Stimulated activated CD8-positive, alpha-beta memory T cell treated with anti-CD3 and anti-CD28 coated beads, Interleukin-7, amount 100 ng/mL, for 48 hours (primary cell): Measurements from ENCODE around the gene OTUB1.

Experiments
- DNase-seq, 2 donors: peaks; one replicate each; pipeline ENCODE4 v3.0.0-alpha.2; 2020; ENCODE audit warnings: low read depth in 1 of 2; ENCODE audit errors: extremely low read depth in 1 of 2

The OTUB1 gene

DNA sequence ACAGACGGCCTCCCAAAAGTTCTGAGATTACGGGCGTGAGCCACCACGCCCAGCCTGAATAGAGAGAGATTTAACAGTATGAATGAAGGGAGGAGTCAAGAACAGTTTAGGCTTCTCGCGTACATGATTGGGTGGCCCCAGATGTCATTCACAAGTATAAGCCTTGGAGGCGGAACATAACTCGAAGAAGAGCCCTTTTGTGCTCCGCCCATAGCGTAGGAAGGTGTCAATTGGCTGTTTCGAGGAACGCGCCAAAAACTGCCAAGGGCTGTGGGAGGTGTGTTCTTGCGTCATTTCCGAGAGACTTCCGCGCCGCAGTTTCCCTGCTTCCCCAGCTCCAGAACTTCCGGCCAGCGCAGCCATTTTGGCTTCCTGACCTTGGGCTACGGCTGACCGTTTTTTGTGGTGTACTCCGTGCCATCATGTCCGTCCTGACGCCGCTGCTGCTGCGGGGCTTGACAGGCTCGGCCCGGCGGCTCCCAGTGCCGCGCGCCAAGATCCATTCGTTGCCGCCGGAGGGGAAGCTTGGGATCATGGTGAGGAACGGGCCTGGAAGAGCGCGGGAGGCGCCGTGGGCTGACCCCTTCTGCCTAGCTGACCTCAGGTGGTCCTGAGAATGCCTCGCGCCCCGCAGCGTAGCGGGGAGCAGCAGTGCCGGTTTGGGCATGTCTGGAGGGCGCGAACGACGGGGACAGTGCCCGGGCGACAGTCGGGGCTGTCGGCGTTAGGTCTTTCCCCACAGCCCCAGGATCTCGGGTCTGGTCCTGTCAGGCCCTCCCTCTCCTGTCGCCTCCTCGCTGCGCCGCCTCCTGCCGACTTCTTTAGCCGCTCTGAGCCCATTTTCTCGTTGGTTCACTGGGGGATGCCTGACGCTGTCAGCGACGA lies 11.7 kb upstream of the OTUB1 start, which contains the start of gene COX8A:
Gene COX8A (plus strand): TSS at position 362 of the 885 bp plus-strand sequence. CDS start 61 bp downstream, at position 423.
- DNase-seq: peak; percentile 81 to 97

DNA sequence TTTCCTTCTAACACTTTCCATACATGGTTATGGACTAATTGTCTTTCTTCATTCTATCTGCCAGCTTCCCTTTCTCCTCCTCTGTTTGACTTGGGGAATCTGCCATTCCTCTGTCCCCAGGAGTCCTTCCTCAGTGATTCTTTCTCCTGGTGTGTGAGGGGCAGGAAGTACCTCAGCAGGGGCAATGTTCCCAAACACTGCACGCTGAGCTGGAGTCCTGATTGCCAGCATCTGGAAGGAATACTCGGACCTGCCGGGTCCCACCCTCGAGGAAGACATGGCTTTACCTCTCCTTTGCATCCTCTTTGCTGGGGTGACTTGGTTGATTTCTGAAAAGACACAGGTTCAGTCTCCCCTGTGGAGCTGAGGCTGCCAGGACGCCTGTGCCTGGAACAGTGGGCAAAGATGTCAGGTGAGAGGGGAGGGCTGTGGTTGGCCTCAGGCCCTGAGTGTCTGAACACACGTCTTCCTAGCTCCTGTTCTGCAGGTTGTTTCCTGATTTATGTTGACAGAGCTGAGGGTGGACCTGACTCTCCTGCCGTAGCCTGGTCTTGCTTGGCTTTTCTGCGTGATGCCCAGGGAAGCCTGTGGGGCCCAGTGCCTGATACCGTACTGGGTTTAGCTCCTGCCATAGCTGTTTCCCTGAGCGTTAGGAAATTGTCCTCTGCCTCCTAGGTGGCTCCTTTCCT lies 7.5 kb upstream of the OTUB1 start:
- no peak for DNase-seq

DNA sequence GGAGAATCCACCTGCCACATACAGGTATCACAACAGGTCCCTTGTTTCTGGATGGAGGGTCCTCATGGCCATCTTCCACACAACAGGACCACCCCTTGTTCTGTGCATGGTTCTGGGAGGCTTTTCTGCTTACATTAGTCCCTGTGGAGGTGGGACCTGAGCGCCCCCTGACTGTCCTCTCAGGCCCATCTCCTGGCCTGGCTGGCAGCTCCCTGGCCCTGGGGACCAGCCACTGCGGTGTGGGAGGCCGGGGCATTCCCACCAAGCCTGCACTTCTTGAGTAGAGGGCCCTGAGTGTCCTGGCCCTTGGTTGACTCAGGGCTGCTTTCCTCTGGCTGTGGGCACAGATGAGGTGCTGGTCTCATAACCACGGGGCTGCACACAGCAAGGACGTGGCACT lies 6.8 kb upstream of the OTUB1 start:
- no peak for DNase-seq

DNA sequence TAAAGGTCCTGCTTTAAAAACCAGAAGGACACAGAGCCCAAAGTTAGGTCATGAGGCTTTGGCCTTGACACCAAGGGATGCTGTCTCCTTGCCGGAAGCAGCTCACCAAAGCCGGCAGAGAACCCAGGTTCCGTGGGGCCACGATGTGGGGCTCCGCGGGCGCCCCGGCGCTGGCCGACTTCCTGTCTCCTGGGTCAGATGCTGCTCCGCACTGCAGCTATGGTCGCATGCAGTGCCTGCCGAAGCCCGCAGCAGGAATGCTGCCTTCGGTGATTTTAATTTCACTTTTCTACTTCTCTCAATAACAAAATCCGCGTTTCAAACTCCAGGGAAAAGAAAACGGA lies 454 bp upstream of the OTUB1 start:
- DNase-seq: peak in 1 of 2 donors; percentile 59

DNA sequence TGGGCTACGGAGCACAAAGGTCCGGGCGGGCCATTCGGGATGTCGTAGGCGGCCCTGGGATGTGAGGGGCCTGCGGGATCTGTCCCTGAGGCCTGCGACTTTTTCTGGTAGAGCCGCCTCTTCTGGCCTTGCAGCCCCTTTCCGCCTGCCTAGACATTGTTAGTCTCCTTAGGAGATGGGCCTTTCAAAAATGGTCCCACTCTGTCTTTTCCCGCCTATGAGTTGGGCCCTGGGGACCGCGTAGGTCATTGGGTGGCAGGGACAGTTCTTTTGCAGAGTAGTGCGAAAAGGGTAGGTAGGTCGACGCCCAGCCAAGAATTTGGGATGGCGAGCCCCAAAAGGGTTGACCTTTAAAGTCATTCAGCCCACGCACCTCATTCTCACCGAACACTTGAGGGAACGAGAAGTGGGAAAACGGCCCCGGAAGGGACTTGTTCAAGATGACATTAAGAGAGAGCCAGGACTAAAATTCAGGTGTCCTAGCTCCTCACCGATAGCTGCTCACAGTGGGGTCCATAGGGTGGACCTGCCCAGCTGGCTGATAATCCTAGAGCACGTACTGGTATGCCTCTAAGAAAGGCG lies 785 bp downstream of the OTUB1 start:
- no peak for DNase-seq

DNA sequence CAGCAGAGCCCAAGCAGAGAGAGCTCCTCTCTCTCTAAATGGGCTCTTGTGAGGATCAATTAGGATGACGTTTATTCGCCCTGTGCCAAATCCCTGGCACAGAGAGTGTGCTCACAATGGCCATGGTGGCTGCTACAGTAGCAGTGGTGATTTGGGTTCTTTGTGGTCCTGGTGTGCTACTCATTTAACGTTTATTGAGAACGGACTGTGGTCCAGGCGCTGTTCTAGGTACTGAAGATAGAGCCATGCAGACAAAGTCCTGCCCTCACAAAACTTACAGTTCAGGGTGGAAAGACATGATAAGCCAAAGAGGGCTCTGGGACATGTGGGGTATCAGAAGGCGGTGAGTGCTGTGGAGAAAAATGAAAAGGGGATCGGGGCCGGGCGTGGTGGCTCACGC lies 5.3 kb downstream of the OTUB1 start:
- DNase-seq: no peak

DNA sequence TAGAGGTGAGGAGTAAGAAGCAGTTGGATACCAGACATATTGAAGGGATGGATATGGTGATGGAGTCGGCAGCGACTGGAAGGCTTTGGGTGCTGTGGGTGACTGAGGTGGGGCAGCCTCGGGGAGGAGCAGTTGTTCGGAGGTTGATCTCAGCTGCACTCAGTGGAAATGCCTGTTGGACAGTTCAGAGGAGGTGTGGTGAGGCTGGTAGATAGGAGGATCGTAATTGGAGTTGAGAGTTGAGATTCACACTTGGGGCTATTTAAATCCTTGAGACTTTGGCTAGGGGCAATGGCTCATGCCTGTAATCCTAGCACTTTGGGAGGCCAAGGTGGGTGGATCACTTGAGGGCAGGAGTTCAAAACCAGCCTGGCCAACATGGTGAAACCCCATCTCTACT lies 6.9 kb downstream of the OTUB1 start:
- no peak for DNase-seq

DNA sequence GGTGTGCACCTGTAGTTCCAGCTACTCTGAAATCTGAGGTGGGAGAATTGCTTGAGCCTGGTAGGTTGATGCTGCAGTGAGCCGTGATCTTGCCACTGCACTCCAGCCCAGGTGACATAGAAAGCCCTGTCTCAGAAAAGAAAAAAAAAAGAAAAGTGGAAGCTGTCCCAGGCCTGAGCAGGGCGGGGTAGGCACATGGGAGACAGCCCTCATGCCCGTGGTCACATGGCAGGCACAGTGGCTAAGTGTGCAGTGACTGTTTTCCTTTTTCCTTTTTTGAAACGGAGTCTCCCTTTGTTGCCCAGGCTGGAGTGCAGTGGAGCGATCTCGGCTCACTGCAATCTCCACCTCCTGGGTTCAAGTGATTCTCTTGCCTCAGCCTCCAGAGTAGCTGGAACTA lies 7.8 kb downstream of the OTUB1 start:
- DNase-seq: no peak

DNA sequence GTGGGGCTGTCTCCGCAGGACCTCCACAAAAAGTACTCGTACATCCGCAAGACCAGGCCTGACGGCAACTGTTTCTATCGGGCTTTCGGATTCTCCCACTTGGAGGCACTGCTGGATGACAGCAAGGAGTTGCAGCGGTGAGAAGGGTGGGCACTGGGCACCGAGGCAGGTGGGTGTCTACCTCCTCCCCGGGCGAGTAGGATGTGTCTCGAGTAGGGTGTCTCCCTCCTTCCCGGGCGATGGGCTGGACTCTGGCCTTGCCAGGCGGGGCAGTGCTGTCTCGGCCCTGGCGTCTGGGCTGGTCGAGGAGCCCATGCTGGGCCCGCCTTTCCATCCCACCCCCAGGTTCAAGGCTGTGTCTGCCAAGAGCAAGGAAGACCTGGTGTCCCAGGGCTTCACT lies 10.3 kb downstream of the OTUB1 start:
- no peak for DNase-seq

DNA sequence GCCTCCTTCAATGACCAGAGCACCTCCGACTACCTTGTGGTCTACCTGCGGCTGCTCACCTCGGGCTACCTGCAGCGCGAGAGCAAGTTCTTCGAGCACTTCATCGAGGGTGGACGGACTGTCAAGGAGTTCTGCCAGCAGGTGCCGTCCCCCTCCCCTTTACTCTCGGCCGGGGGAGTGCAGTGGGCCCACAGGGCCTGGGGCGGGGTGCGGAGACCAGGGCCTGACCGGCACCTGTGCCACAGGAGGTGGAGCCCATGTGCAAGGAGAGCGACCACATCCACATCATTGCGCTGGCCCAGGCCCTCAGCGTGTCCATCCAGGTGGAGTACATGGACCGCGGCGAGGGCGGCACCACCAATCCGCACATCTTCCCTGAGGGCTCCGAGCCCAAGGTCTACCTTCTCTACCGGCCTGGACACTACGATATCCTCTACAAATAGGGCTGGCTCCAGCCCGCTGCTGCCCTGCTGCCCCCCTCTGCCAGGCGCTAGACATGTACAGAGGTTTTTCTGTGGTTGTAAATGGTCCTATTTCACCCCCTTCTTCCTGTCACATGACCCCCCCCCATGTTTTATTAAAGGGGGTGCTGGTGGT lies 11.0 kb downstream of the OTUB1 start:
- DNase-seq: no peak

DNA sequence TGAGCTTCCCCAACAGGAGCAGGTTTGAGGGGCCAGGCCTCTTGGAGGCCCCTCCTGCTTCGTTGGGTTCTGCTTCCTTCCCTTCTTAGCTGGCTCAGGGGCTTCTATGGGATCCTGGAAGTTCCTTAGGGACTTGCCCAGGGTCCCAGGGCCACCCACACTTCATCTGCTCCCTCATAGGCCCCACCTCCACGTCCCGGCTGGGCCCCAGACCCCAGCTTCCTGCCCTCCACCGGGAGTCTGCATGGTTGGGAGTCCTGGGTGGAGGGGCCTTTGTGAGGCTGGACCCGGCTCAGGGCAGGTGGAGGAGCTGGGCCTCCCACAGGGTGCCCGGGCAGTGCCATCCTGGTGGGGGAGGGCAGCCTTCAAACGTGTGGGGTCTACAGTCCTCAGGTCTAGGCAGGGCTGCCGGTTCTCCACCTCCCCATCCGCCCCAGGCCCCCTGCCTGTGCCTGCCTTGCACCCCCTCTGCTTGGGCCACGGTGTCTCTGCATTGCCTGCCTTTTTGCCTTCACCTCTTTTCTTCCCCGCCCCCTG lies 11.6 kb downstream of the OTUB1 start:
- no peak for DNase-seq

DNA sequence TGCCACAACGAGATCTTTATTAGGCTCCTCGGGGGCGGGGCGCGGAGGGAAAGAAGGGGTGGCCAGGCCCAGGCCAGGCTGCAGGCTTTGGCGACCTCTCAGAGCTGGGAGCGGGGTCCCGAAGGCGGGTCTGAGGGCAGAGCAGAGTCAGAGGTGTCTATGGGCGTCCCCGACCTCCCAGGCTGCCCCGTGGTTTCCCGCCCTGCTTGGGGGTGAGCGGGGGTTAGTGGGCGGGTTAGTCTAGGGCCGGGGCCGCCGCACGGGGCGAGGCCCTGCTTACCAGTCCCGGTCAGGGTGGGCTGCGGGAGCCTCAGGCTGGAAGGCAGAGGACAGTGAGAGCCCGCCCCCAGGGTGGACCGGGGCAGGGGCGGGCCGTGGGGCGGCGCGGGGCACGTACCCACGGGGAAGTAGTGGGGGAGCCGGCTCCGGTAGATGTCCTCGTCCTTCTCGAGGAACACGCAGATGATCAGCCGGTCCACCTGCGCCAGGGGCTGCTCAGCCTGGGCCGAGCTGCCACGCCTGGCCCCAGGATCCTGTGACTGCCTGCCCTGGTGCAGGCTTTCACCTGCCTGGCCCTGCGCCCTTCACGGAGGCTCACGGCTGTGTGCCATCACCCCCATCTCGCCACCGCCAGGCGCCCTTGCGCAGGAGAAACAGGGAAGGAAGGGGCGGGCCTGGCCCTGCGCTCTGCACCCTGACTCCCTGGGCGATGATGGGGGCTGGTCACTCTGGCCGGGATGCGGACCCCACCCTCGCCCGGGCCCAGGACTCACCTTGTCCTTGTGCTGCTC lies 12.5 kb downstream of the OTUB1 start:
- no peak for DNase-seq

DNA sequence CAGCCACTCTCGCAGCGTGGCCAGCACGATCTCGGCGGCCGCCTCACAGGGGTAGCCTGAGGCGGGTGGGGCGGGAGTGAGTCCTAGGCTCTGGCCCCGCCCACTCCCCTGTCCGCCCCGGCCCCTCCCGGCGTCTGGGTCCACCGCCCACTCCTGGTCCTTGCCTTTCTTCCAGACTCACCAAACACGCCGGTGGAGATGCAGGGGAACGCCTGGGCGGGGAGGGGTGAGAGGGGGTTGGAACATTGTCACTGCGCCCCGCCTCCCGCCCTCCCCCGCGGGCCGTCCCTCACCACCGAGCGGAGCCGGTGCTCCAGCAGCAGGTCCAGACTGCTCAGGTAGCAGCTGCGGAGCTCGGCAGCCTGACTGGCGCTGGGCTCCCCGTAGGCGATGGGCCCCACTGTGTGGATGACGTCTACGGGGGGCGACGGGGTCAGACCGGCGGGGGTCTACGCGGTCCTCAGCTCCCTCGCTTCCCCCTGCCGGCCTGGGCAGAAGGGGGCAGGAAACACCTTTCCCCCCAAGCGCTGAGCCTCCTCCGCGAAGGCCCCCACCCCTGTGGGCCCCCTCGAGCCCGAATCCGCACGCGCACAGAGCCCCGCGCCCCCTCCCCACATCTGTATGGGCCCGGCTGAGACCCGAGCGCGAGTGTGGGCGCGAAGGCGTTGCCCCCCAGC lies 13.2 kb downstream of the OTUB1 start:
- DNase-seq: peak in 1 of 2 donors; percentile 42

DNA sequence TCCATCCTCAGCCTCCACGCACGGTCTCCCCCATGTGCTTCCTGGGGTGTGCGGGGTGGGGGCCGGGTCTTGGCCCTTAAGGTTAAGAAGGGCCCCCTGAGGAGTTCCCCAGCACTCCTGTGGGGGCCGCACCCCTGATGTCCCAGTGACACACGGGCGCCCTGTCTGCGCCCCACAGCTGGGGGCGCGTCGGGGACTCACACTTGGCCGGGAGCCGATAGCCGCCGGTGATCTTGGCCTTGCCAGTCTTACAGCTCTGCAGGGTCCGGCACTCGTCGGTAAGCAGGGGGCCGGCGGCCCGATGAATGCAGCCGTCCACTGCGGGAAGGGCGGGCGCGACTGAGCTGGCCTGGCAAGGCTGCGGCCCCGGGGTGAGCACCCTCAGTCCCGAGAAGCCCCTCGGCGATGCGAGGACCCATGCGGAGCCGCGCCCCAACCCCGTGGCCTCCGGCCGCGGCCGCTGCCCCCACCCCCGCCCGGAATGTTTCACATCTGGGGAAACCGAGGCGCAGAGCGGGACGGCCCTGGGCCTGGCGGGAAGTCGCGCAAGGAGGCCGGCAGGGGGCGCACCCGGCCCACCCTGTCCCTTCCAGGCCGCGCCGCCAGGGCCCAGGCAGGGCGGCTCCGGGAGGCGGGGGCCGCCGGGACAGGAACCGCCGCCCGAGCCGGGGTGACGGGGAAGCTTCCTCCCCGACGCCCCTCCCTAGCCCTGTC lies 13.9 kb downstream of the OTUB1 start:
- DNase-seq: peak; percentile 39 to 57

DNA sequence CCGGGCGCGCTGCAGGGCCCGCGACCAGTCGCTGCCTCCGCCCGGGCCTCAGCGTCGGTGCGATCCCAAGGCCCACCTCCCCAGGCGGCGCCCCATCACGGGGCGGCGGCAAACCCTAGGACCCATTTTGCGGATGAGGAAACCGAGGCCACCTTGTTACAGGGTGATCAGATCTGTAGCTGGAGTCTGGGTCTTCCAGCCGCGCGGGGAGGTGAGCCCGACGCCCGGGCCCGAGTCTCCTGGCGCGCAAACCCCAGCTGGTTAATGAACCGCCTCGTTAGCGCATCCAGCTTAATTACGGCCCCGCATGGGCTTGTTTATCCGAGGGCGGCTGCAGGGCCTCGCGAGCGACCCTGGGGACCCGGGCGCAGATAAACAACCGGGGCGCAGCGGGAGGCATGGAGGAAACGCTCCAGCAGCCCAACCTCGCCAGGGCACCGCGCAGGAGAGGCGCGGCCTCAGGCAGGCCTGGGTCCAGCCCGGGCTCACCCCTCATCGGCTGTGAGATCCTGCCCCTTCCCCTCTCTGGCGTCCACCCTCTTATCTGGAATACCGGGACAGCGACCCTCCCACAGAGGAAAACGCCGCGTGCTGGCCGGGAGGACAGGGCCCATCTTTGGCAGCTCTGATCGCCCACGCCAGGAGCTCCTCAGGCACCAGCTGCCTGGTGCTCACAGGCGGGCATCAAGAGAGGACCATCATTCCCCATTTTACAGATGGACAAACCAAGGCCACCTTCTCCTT lies 14.7 kb downstream of the OTUB1 start:
- DNase-seq: no peak

DNA sequence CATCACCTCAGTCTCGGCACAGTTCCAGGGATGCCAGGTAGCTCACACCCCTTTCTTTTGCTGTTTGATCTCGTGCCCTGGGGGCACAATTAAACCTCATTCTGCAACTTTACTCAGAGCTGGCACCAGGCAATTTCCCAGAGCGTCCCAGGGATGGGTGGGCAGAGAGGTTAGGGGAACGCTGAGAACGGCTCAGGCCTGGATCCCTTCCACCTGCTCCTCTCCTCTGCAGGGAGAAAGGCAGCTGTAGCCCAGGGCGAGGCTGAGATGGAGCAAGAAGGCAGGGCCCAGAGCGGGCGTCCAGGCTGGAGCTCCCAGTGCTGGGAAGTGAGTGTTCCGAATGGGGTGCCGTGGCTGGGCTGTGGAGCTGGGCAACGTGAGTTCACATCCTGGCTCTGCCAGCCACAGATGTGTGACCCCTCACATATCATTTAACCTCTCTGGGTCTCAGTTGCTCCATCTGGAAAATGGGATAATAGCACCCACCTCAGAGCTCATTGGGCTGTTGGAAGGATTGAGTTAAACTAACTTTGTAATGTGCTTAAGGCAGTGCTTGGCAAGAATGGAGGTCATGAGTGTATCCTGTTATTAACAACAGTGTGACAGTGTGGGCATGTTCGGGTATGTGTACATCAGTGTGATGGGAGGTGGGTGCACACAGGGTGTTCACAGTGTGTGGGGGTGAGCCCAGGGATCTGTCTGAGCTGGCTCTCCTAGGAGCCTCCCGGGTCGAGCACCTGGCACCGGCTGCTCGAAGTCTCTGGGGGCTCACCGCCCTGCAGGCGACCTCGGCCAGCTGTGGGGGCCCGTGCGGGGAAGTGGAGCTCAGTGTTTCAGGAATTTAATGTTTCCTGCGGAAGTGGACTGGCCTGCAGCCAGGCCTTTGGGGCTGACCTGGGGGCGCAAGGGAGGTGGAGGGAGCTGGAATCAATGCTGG lies 15.5 kb downstream of the OTUB1 start:
- no peak for DNase-seq

DNA sequence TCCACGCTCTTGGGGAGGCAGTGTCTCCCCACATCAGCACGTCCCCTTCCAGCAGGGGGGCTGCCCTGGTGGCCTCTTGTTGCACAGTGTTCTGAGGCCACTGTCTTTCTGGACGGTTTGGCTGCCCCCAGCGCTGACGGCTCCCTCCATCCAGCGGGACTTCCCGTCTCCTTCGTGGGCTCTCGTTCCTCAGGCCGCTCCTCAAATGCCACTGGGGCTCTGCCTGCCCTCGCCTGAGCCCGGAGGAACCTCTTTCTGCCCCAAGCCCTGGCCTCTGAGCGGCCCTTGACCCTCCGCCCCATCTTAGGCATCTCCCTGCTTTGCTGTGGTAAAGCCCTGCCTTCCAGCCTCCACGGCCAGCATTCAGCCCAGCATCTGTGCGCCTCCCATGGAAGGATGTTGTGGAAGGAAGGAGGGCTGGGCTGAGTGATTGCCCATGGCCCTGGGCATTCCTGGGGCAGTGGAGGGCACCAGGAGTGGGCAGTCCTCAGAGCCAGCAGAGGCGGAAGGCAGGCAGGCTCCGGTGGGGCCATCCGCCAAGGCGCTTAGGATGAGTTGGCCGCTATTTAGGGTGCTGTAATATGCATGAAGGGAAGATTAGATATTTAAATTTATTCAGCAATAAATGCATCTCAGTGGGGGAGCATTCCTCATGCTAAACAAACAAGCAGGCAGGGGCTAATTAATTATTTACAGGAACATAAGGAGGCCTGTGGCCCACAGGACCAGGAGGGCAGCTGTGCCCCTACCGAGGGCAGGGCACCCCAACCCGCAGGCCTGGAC lies 17.8 kb downstream of the OTUB1 start:
- no peak for DNase-seq
